H9 (cell line): ENCODE data around the gene HGS. TPM values are rescaled to one million over a fixed set of nuclear protein-coding genes. Genes with fewer than 3 reads are reported as not detected.

Source experiments
- DNase-seq: peaks from one replicate; pipeline ENCODE4 v3.0.0-alpha.2; 2017
- H2AFZ ChIP-seq: one replicate; pipeline ENCODE4 v1.6.1; 2013; ENCODE audit warnings: mild to moderate bottlenecking, low read length, control low read depth, moderate library complexity
- H2AK5ac ChIP-seq: 2 replicates; pipeline ENCODE4 v1.6.1; 2013; ENCODE audit warnings: low read length, control low read depth, mixed read lengths; ENCODE audit not compliant: insufficient read length
- H2BK120ac ChIP-seq: one replicate; pipeline ENCODE4 v1.6.1; 2013; ENCODE audit warnings: low read depth, mild to moderate bottlenecking, low read length, control low read depth, inconsistent platforms; ENCODE audit not compliant: poor library complexity, severe bottlenecking
- H2BK12ac ChIP-seq: 2 replicates; pipeline ENCODE4 v1.6.1; 2013; ENCODE audit warnings: low read length, control low read depth, mixed read lengths, low read depth; ENCODE audit not compliant: insufficient read length
- H2BK15ac ChIP-seq: 2 replicates; pipeline ENCODE4 v1.6.1; 2013; ENCODE audit warnings: low read depth, low read length, control low read depth
- H2BK20ac ChIP-seq: one replicate; pipeline ENCODE4 v1.6.1; 2013; ENCODE audit warnings: low read depth, mild to moderate bottlenecking, low read length, control low read depth, inconsistent platforms; ENCODE audit not compliant: poor library complexity, severe bottlenecking
- H2BK5ac ChIP-seq: 2 replicates; pipeline ENCODE4 v1.6.1; 2013; ENCODE audit warnings: low read length, control low read depth, mixed read lengths; ENCODE audit not compliant: insufficient read length
- H3K14ac ChIP-seq: 2 replicates; pipeline ENCODE4 v1.6.1; 2013; ENCODE audit warnings: low read length, control low read depth; ENCODE audit not compliant: insufficient read depth
- H3K18ac ChIP-seq: 2 replicates; pipeline ENCODE4 v1.6.1; 2013; ENCODE audit warnings: low read depth, mild to moderate bottlenecking, mixed read lengths, low read length, control low read depth; ENCODE audit not compliant: insufficient read length
- H3K23ac ChIP-seq: 2 replicates; pipeline ENCODE4 v1.6.1; 2013; ENCODE audit warnings: low read length, control low read depth, mixed read lengths, low read depth; ENCODE audit not compliant: insufficient read length
- H3K23me2 ChIP-seq: 2 replicates; pipeline ENCODE4 v1.6.1; 2013; ENCODE audit warnings: low read depth, mild to moderate bottlenecking, mixed read lengths, low read length, control low read depth; ENCODE audit not compliant: insufficient read length, poor library complexity, severe bottlenecking
- H3K27ac ChIP-seq: 2 replicates; pipeline ENCODE4 v1.5.1; 2013; ENCODE audit warnings: low read length, control low read depth, mixed read lengths, low read depth; ENCODE audit not compliant: insufficient read length
- H3K27me3 ChIP-seq: 2 replicates; pipeline ENCODE4 v1.6.1; 2013; ENCODE audit warnings: low read length, control low read depth, inconsistent platforms; ENCODE audit not compliant: insufficient read depth
- H3K4ac ChIP-seq: 2 replicates; pipeline ENCODE4 v1.6.1; 2013; ENCODE audit warnings: low read depth, mild to moderate bottlenecking, control low read depth, inconsistent platforms, low read length, moderate library complexity
- H3K4me1 ChIP-seq: 2 replicates; pipeline ENCODE4 v1.6.1; 2013; ENCODE audit warnings: low read length, control low read depth, inconsistent platforms; ENCODE audit not compliant: insufficient read depth
- H3K4me2 ChIP-seq: 2 replicates; pipeline ENCODE4 v1.6.1; 2013; ENCODE audit warnings: low read length, control low read depth, mixed read lengths; ENCODE audit not compliant: insufficient read length, insufficient read depth
- H3K56ac ChIP-seq: 2 replicates; pipeline ENCODE4 v1.6.1; 2013; ENCODE audit warnings: low read depth, mild to moderate bottlenecking, mixed read lengths, low read length, control low read depth; ENCODE audit not compliant: insufficient read length
- H3K79me1 ChIP-seq: 2 replicates; pipeline ENCODE4 v1.6.1; 2013; ENCODE audit warnings: low read depth, mild to moderate bottlenecking, moderate library complexity, low read length, control low read depth, inconsistent platforms; ENCODE audit not compliant: insufficient read depth, poor library complexity, severe bottlenecking
- H3K79me2 ChIP-seq: 2 replicates; pipeline ENCODE4 v1.6.1; 2013; ENCODE audit warnings: low read length, control low read depth, inconsistent platforms; ENCODE audit not compliant: insufficient read depth
- H3K9ac ChIP-seq: 2 replicates; pipeline ENCODE4 v1.6.1; 2013; ENCODE audit warnings: low read length, control low read depth, mixed read lengths; ENCODE audit not compliant: insufficient read length; ENCODE audit errors: extremely low read depth
- H3K9me3 ChIP-seq: one replicate; pipeline ENCODE4 v1.6.1; 2013; ENCODE audit warnings: low read depth, low read length, inconsistent platforms; ENCODE audit not compliant: control insufficient read depth
- H3T11ph ChIP-seq: one replicate; pipeline ENCODE4 v1.6.1; 2013; ENCODE audit warnings: mild to moderate bottlenecking, low read length, control low read depth, inconsistent platforms
- H4K20me1 ChIP-seq: one replicate; pipeline ENCODE4 v1.6.1; 2013; ENCODE audit not compliant: control insufficient read depth, insufficient read length, insufficient read depth
- H4K5ac ChIP-seq: 2 replicates; pipeline ENCODE4 v1.6.1; 2013; ENCODE audit warnings: low read depth, mild to moderate bottlenecking, mixed read lengths, low read length, control low read depth; ENCODE audit not compliant: insufficient read length
- H4K8ac ChIP-seq: replicated peaks from 2 replicates; pipeline ENCODE4 v1.6.1; 2013; ENCODE audit warnings: low read length, control low read depth, mixed read lengths, low read depth; ENCODE audit not compliant: insufficient read length
- H4K91ac ChIP-seq: 2 replicates; pipeline ENCODE4 v1.6.1; 2013; ENCODE audit warnings: low read depth, mild to moderate bottlenecking, moderate library complexity, mixed read lengths, low read length, control low read depth; ENCODE audit not compliant: insufficient read length
- H3K27ac Mint-ChIP-seq, 3 experiments: 2 replicates in 2 of 3; 3 replicates in 1 of 3; pipeline ENCODE4 v1.8.0; 2020 to 2021; ENCODE audit warnings: mixed read lengths in 3 of 3, mild to moderate bottlenecking in 1 of 3, moderate library complexity in 1 of 3
- H3K27me3 Mint-ChIP-seq: 2 replicates; pipeline ENCODE4 v1.8.0; 2021; ENCODE audit warnings: low read depth, mild to moderate bottlenecking, moderate library complexity, mixed read lengths
- H3K36me3 Mint-ChIP-seq, 3 experiments: 2 replicates in 2 of 3; 3 replicates in 1 of 3; pipeline ENCODE4 v1.8.0; 2020 to 2021; ENCODE audit warnings: low read depth in 3 of 3, mixed read lengths in 3 of 3; ENCODE audit not compliant: insufficient read depth in 1 of 3
- H3K4me1 Mint-ChIP-seq, 2 experiments: 2 replicates each; pipeline ENCODE4 v1.8.0; 2020; ENCODE audit warnings: mixed read lengths in 2 of 2
- H3K4me3 Mint-ChIP-seq, 2 experiments: 2 replicates in 1 of 2; 3 replicates in 1 of 2; pipeline ENCODE4 v1.8.0; 2020 to 2021; ENCODE audit warnings: mild to moderate bottlenecking in 2 of 2, mixed read lengths in 2 of 2, moderate library complexity in 1 of 2
- H3K9me3 Mint-ChIP-seq, 2 experiments: 2 replicates in 1 of 2; 3 replicates in 1 of 2; pipeline ENCODE4 v1.8.0; 2020; ENCODE audit warnings: mild to moderate bottlenecking in 2 of 2, mixed read lengths in 2 of 2, moderate library complexity in 1 of 2
- WGBS: extraction: QIAGEN DNeasy Blood & Tissue Kit; methylation state at CpG from one replicate; pipeline ENCODE4 v1.1.7; 2013; ENCODE audit warnings: missing lambda C conversion rate, low lambda C conversion rate, mixed read lengths; ENCODE audit not compliant: insufficient read length; ENCODE audit errors: extremely low coverage; 5-methylcytosine and 5-hydroxymethylcytosine counted together
- total RNA-seq: library from RNA; stranded (reverse); gene quantifications from 2 replicates; pipeline ENCODE4 v1.2.1, GENCODE V29; 2021
- TF ChIP-seq, protein P1 (sequence below): fragments of 200-600 bp; sonication (generic); conservative IDR thresholded peaks from 3 replicates; pipeline ENCODE4 v1.8.0; 2021; ENCODE audit warnings: antibody characterized with exemption, mild to moderate bottlenecking

Gene HGS
- total RNA-seq, 1 experiment from 2014 or later = 106 TPM

DNA sequence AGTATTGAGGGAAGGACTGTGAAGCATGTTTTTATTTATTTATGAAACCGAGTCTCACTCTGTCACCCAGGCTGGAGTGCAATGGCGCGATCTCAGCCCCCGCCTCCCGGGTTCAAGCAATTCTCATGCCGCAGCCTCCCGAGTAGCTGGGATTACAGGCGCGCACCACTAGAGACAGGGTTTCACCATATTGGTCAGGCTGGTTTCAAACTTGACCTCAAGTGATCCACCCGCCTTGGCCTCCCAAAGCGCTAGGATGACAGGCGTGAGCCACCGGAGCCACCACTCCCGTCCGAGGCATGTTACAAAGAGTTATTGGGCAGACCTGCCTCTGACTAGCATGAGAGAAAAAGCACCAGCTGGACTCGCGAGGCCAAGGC lies 22.4 kb downstream of the HGS start:
- Histone ChIP-seq H3K4me1 (peaks cover 4% of the 10 kb centered on the region; the same call in 1 of the 2 replicates), H2AFZ (no peak overlapping the region), H3K27me3 (no peaks in the 10 kb centered on the region), H2BK12ac (no peak overlapping the region), H3K79me1 (peaks cover 8% of the 10 kb centered on the region), H3K23ac (no peak overlapping the region), H3T11ph (no peak overlapping the region), H3K79me2 (peaks cover 8% of the 10 kb centered on the region; the same call in 1 of the 2 replicates), H3K14ac (no peak overlapping the region), H2BK20ac (no peak overlapping the region), H2BK15ac (no peak overlapping the region), H3K56ac (no peak overlapping the region), H3K4ac (no peak overlapping the region), H3K18ac (no peak overlapping the region), H4K8ac (no peak overlapping the region), H2BK120ac (no peak overlapping the region), H4K91ac (no peak overlapping the region), H3K4me2 (no peak overlapping the region), H3K9ac (no peak overlapping the region), H4K5ac (no peak overlapping the region), H2AK5ac (no peak overlapping the region), H3K9me3 (no peaks in the 10 kb centered on the region), H3K23me2 (peaks cover 29% of the 10 kb centered on the region), H3K27ac (no peak overlapping the region), H4K20me1 (no peaks in the 10 kb centered on the region), H2BK5ac (no peak overlapping the region)
- TF ChIP-seq, protein P1, sequence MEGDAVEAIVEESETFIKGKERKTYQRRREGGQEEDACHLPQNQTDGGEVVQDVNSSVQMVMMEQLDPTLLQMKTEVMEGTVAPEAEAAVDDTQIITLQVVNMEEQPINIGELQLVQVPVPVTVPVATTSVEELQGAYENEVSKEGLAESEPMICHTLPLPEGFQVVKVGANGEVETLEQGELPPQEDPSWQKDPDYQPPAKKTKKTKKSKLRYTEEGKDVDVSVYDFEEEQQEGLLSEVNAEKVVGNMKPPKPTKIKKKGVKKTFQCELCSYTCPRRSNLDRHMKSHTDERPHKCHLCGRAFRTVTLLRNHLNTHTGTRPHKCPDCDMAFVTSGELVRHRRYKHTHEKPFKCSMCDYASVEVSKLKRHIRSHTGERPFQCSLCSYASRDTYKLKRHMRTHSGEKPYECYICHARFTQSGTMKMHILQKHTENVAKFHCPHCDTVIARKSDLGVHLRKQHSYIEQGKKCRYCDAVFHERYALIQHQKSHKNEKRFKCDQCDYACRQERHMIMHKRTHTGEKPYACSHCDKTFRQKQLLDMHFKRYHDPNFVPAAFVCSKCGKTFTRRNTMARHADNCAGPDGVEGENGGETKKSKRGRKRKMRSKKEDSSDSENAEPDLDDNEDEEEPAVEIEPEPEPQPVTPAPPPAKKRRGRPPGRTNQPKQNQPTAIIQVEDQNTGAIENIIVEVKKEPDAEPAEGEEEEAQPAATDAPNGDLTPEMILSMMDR = no peak
- peaks cover 16 to 27% of the 10 kb centered on the region in 2 experiments for H3K4me1 Mint-ChIP-seq
- peak overlapping the region in 1 of 3 experiments; percentile 44; a peak in 2 of 7 replicates for H3K27ac Mint-ChIP-seq
- H3K27me3 Mint-ChIP-seq = no peaks in the 10 kb centered on the region; the same call in 1 of the 2 replicates
- no peaks in the 10 kb centered on the region for H3K9me3 Mint-ChIP-seq
- no CpG with 5 or more reads among the region's 17 CpGs for WGBS
- peaks cover 26 to 62% (median 35%) of the 10 kb centered on the region in 3 experiments for H3K36me3 Mint-ChIP-seq
- DNase-seq = no peak
- peak overlapping the region; percentile 49 to 69; a peak in 2 of 5 replicates for H3K4me3 Mint-ChIP-seq
